ENCODE results near the gene BTG2.

DNA sequence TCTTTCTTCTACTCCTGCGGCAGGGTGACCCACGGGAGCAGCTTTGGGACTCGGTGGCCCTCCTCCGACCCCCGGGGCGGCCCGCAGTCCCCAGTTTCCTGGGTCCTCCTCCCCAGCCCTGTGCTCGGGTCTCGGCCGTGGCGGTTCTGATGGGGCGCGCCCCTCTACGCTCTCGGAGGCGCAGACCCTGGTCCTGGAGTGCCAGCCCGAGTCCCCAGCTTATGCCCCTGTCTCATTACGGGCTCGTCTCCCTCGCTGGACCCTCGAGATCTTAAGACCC lies 430 bp downstream of the BTG2 start:
- TF ChIP-seq, protein P1, sequence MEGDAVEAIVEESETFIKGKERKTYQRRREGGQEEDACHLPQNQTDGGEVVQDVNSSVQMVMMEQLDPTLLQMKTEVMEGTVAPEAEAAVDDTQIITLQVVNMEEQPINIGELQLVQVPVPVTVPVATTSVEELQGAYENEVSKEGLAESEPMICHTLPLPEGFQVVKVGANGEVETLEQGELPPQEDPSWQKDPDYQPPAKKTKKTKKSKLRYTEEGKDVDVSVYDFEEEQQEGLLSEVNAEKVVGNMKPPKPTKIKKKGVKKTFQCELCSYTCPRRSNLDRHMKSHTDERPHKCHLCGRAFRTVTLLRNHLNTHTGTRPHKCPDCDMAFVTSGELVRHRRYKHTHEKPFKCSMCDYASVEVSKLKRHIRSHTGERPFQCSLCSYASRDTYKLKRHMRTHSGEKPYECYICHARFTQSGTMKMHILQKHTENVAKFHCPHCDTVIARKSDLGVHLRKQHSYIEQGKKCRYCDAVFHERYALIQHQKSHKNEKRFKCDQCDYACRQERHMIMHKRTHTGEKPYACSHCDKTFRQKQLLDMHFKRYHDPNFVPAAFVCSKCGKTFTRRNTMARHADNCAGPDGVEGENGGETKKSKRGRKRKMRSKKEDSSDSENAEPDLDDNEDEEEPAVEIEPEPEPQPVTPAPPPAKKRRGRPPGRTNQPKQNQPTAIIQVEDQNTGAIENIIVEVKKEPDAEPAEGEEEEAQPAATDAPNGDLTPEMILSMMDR (conservative IDR thresholded peaks at IDR 0.05 in 1 of 2, IDR thresholded peaks at IDR 0.05 in 1 of 2; ENCODE audit: low read depth in 1 of 2, low read length in 2 of 2) = no peak
- TF ChIP-seq EZH2 (IDR thresholded peaks at IDR 0.05; ENCODE audit: low read length, missing control alignments) = no peak
